RWPE2 (cell line): ENCODE measurements around the gene SMOC1.

Experiments used
- ATAC-seq: fragments of 200-7000 bp; cut with Tn5 transposase; 3 replicates; pipeline ENCODE4 v1.9.1; 2021; ENCODE audit warnings: low read depth
- DNase-seq: peaks from one replicate; pipeline ENCODE4 v3.0.0-alpha.2; 2020; ENCODE audit warnings: low spot score
- H3K27ac ChIP-seq: fragments of 450-650 bp; 2 replicates; pipeline ENCODE4 v1.5.1; 2017; ENCODE audit warnings: mild to moderate bottlenecking; ENCODE audit not compliant: poor library complexity, severe bottlenecking
- H3K27me3 ChIP-seq: fragments of 250-450 bp; sonication (Bioruptor Pico); 2 replicates; pipeline ENCODE4 v1.5.1; 2021; ENCODE audit warnings: mild to moderate bottlenecking, moderate library complexity; ENCODE audit not compliant: insufficient read depth, poor library complexity, severe bottlenecking
- H3K36me3 ChIP-seq: fragments of 250-450 bp; sonication (Bioruptor Pico); 2 replicates; pipeline ENCODE4 v1.5.1; 2020; ENCODE audit warnings: low read depth, mild to moderate bottlenecking, moderate library complexity
- H3K4me1 ChIP-seq: fragments of 250-450 bp; sonication (Bioruptor Pico); 2 replicates; pipeline ENCODE4 v1.5.1; 2021; ENCODE audit warnings: mild to moderate bottlenecking, moderate library complexity; ENCODE audit not compliant: insufficient read depth, poor library complexity, severe bottlenecking
- H3K4me3 ChIP-seq: fragments of 250-450 bp; sonication (Bioruptor Pico); 2 replicates; pipeline ENCODE4 v1.5.1; 2021; ENCODE audit warnings: mild to moderate bottlenecking, moderate library complexity; ENCODE audit not compliant: severe bottlenecking
- H3K9me3 ChIP-seq: fragments of 250-450 bp; sonication (Bioruptor Pico); 2 replicates; pipeline ENCODE4 v1.5.1; 2021; ENCODE audit warnings: mild to moderate bottlenecking, moderate library complexity; ENCODE audit not compliant: severe bottlenecking
- CTCF ChIP-seq: fragments of 450-650 bp; IDR thresholded peaks from one replicate; pipeline ENCODE4 v1.5.1; 2017; ENCODE audit warnings: mild to moderate bottlenecking, moderate library complexity; ENCODE audit not compliant: poor library complexity, severe bottlenecking

The SMOC1 gene

GRCh38 chr14:69955855-69956845 lies 76.9 kb downstream of the SMOC1 start:
- H3K27ac ChIP-seq: no peak overlapping the region
- no peaks in the 10 kb centered on the region for H3K27me3 ChIP-seq
- no peaks in the 10 kb centered on the region for H3K36me3 ChIP-seq
- TF ChIP-seq CTCF: no peak
- H3K4me1 ChIP-seq: no peaks in the 10 kb centered on the region
- DNase-seq (no peak), ATAC-seq (no peak)
- H3K9me3 ChIP-seq: no peaks in the 10 kb centered on the region
- no peak overlapping the region for H3K4me3 ChIP-seq

- no peak for TF ChIP-seq CTCF
- no peak for ATAC-seq
These were observed 77.8 kb downstream of the SMOC1 start for GRCh38 chr14:69956970-69957369.

GRCh38 chr14:69957986-69958385 lies 78.8 kb downstream of the SMOC1 start:
- no peak overlapping the region for H3K4me3 ChIP-seq
- no peaks in the 10 kb centered on the region for H3K27me3 ChIP-seq
- no peaks in the 10 kb centered on the region for H3K4me1 ChIP-seq
- DNase-seq: no peak
- no peaks in the 10 kb centered on the region for H3K9me3 ChIP-seq
- no peak for ATAC-seq
- TF ChIP-seq CTCF: no peak
- H3K27ac ChIP-seq: no peak overlapping the region
- no peaks in the 10 kb centered on the region for H3K36me3 ChIP-seq

More at GRCh38 chr14:69956970-69957369, 77.8 kb downstream of the SMOC1 start:
- DNase-seq: no peak
- Histone ChIP-seq H3K36me3 (no peaks in the 10 kb centered on the region), H3K4me1 (no peaks in the 10 kb centered on the region), H3K4me3 (no peak overlapping the region), H3K9me3 (no peaks in the 10 kb centered on the region), H3K27ac (no peak overlapping the region), H3K27me3 (no peaks in the 10 kb centered on the region)

GRCh38 chr14:69959136-69959535 lies 79.9 kb downstream of the SMOC1 start:
- no peaks in the 10 kb centered on the region for H3K36me3 ChIP-seq
- H3K4me1 ChIP-seq: no peaks in the 10 kb centered on the region
- no peak for TF ChIP-seq CTCF
- H3K27me3 ChIP-seq: no peaks in the 10 kb centered on the region
- H3K4me3 ChIP-seq: no peak overlapping the region
- no peak overlapping the region for H3K27ac ChIP-seq
- no peak for DNase-seq
- ATAC-seq: no peak
- no peaks in the 10 kb centered on the region for H3K9me3 ChIP-seq

GRCh38 chr14:69960296-69960695 lies 81.1 kb downstream of the SMOC1 start:
- no peaks in the 10 kb centered on the region for H3K27me3 ChIP-seq
- DNase-seq (no peak), ATAC-seq (no peak)
- no peaks in the 10 kb centered on the region for H3K4me1 ChIP-seq
- no peaks in the 10 kb centered on the region for H3K9me3 ChIP-seq
- no peak for TF ChIP-seq CTCF
- no peak overlapping the region for H3K4me3 ChIP-seq
- H3K36me3 ChIP-seq: no peaks in the 10 kb centered on the region
- no peak overlapping the region for H3K27ac ChIP-seq
